ENCODE data around the gene TRABD2A. TPM values are rescaled to one million over a fixed set of nuclear protein-coding genes. Genes with fewer than 3 reads are reported as not detected.
A peak's percentile ranks its signal among the peaks of the same experiment; 100 is the strongest.

Gene TRABD2A
- total RNA-seq, 2 donors from 2014 or later: 35.1 to 39.4 TPM

DNA sequence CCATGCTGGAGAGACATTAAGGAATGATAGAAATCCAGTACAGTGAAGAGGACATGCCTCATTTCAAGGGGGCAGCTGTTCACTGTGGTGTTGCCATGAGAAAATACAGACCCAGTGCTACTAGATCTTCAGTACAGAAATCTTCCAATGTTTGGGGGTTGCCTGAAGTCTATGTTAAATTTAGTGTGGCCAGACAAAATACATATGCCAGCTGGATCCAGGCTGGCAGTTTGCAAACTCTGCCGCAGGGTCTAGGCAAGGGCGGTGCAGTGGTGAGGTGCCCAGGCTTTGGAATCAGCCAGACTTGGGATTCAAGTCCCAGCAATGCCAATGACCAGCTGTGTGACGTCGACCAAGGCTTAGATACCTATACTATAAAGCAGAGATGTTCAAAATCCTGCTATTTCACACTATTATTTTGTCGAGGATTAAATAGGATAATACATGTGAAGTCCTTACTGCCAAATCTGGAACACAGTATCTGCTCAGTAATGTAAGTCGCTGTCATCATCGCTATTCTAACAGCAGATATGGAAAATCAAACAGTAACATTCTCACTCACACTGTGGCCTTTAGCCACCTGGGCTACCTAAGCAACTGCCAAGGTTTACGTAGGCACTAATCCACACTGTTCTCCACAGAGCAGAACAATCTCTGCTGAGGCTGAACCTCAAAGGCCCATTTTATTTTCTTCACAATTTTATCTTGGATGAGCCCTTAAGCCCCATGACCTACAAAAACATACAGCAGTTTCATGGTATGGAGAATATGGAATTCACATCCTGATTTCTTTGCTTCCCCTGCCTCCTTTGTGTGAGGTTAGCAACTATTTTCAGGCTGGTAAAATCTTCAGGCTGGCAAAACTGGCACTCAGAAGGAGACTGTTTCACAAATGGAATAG, 18.7 kb upstream of the TRABD2A start:
- peak overlapping the region; percentile 98 for H3K27ac Mint-ChIP-seq
- peaks cover 0 to 4% of the 10 kb centered on the region in 2 donors for H3K36me3 Mint-ChIP-seq (ENCODE audit: insufficient read depth in 2 of 2)

DNA sequence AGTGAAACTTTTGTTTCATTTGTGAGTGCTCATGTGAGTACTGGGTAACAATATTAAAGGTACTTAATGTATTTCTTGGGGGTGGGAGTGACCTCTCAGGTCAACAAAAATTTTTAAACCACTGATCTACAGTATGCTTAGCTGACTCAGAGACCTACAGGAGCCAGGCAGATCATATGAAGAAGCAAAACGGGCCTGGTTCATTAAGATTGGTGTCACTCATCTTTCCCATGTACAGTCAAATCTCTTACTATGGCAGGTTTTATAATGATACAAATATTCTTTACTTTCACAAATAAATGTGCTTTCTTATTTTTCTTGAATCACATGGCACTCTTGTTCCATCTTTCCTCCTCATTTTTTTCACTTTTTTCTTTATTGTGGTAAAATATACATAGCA, 16.9 kb upstream of the TRABD2A start:
- Mint-ChIP-seq H3K36me3 (ENCODE audit: insufficient read depth in 2 of 2) (peaks cover 0 to 4% of the 10 kb centered on the region in 2 donors), H3K9me3 (peaks cover 3% of the 10 kb centered on the region in 2 donors), H3K27ac (peak overlapping the region; percentile 98), H3K27me3 (ENCODE audit: low read depth) (no peaks in the 10 kb centered on the region), H3K4me1 (ENCODE audit: low read depth) (peaks cover 88% of the 10 kb centered on the region), H3K4me3 (peak overlapping the region; percentile 78 to 93)
- DNase-seq (no peak), ATAC-seq (replicated peaks in 1 of 2) (peak; percentile 43 to 50)

More for the DNA sequence above, 18.7 kb upstream of the TRABD2A start:
- DNase-seq: no peak
- Mint-ChIP-seq H3K4me3 (no peak overlapping the region), H3K27me3 (ENCODE audit: low read depth) (no peaks in the 10 kb centered on the region), H3K4me1 (ENCODE audit: low read depth) (peaks cover 95% of the 10 kb centered on the region), H3K9me3 (peaks cover 3% of the 10 kb centered on the region in 2 donors)
- no peak for ATAC-seq (replicated peaks in 1 of 2)

DNA sequence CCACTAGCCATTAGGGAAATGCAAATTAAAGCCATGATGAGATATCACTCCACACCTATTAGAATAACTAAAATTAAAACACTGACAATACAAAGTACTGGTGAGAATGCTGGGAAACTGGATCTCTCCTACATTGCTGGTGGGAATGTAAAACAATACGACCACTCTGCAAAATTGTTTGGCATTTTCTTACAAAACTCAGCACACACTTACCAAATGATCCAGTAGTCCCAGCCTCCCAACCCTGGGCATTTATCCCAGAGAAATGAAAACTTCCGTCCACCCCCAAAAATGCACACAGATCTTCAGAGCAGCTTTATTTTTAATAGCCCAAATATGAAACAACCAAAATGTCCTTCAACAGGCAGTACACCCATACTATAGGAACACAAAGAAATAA, 15.7 kb upstream of the TRABD2A start:
- no peak for ATAC-seq (replicated peaks in 1 of 2)
- DNase-seq: no peak
- Mint-ChIP-seq H3K36me3 (ENCODE audit: insufficient read depth in 2 of 2) (peaks cover 0 to 2% of the 10 kb centered on the region in 2 donors), H3K27me3 (ENCODE audit: low read depth) (no peaks in the 10 kb centered on the region), H3K4me3 (peak overlapping the region in 1 of 2 donors; percentile 8), H3K4me1 (ENCODE audit: low read depth) (peaks cover 77% of the 10 kb centered on the region), H3K9me3 (peaks cover 1 to 2% of the 10 kb centered on the region in 2 donors), H3K27ac (peak overlapping the region; percentile 5)

DNA sequence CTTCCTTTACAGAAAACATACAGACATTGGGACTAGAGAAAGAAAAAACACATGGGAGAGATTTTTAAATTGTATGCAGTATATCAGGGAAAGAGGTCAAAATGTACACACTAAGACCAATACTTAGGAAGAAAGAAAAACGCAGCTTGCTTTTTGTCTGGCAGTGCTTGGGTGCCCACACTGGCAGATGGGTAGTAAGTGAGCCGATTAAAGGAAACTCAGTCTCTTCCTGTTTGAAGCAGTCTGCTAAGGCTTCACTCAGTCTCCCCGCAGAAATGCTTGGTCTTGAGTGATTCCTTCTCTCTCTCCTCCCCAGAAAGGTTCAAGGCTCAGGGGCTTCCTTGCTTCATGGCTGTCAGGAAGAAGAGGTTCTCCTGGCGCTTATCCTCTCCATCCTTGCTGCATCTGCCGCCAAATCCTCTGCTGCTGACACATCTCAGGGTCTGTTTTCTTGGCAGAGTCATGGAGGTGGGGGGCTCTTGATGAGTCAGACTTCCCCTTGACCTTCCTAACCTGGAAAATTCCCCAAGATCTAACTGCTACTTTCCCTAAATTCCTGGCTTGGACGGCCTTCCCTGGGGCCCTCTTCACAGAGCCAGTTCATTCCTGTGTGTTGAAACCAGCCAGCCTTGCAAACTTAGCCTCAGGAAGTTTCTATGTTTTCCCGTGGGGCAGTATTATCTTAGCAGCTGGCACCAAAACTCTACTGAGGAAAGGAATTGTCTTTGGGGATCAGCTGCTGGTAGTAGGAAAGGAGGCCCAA, 14.1 kb upstream of the TRABD2A start:
- Mint-ChIP-seq H3K36me3 (ENCODE audit: insufficient read depth in 2 of 2) (peaks cover 0 to 2% of the 10 kb centered on the region in 2 donors), H3K27ac (peak overlapping the region; percentile 71), H3K9me3 (peaks cover 1% of the 10 kb centered on the region in 2 donors), H3K4me3 (peak overlapping the region; percentile 38 to 70), H3K4me1 (ENCODE audit: low read depth) (peaks cover 62% of the 10 kb centered on the region), H3K27me3 (ENCODE audit: low read depth) (no peaks in the 10 kb centered on the region)
- DNase-seq (no peak), ATAC-seq (replicated peaks in 1 of 2) (peak in 1 of 2 donors; percentile 28)

DNA sequence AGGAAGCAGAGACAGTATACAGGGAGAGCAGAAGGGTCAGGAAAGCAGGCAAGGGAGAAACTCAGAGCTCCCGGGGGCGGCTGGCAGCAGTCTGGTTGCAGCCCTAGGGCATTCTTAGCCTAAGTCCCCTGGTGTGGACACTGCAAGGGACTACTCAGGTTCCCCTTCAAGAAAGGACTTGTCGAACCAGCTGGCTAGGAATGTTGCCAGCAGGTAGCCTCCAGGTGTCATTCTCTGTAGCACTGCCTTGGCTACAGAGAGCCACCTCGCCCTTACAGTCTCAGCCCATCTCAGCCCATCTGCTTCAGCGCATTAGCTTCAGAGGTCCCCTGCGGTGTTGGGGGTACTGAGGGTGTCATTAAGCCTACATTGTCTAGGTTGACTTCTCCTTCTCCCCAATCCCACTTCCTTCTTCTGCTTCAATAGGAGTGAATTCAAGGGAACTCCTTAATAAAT, 13.3 kb upstream of the TRABD2A start:
- ATAC-seq (replicated peaks in 1 of 2) (peak; percentile 11 to 27), DNase-seq (no peak)
- Mint-ChIP-seq H3K4me3 (peak overlapping the region; percentile 38 to 70), H3K4me1 (ENCODE audit: low read depth) (peaks cover 62% of the 10 kb centered on the region), H3K27me3 (ENCODE audit: low read depth) (no peaks in the 10 kb centered on the region), H3K27ac (peak overlapping the region; percentile 71), H3K9me3 (peaks cover 1% of the 10 kb centered on the region in 2 donors), H3K36me3 (ENCODE audit: insufficient read depth in 2 of 2) (peaks cover 0 to 2% of the 10 kb centered on the region in 2 donors)

DNA sequence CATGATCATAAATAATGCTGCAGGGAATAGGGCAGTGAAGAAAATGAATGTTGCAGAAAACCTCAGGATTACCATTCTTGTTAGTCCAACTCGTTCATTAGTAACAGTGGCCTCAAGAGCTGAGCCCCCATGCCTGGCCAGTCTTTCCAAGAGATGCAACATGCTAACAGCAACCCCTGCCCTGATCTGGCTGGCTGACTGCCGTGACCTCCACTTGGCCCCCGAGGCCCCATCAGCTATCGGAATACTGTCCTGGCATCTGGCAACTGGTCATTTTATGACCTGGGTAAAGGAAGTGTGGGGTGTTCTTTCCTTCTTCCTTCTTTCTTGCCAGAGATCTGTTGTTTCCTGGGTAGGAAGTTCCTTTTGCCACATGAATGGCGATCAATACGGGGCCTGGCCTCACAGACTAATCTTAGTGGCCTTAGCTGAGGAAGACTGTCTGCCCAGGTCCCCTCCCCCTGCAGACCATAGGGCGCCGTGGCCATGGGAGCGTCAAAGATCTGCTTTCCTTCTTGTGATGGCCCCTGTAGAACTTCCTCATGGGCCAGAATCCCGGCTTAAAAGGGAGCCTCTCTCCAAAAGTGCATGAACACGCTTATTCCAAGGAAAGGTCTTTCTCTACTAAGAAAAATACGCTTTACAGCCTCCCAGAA, 10.6 kb upstream of the TRABD2A start:
- Mint-ChIP-seq H3K27me3 (ENCODE audit: low read depth) (no peaks in the 10 kb centered on the region), H3K4me3 (no peak overlapping the region), H3K4me1 (ENCODE audit: low read depth) (peaks cover 60% of the 10 kb centered on the region), H3K27ac (no peak overlapping the region), H3K36me3 (ENCODE audit: insufficient read depth in 2 of 2) (no peaks in the 10 kb centered on the region), H3K9me3 (no peaks in the 10 kb centered on the region)
- ATAC-seq (replicated peaks in 1 of 2) (no peak), DNase-seq (no peak)

DNA sequence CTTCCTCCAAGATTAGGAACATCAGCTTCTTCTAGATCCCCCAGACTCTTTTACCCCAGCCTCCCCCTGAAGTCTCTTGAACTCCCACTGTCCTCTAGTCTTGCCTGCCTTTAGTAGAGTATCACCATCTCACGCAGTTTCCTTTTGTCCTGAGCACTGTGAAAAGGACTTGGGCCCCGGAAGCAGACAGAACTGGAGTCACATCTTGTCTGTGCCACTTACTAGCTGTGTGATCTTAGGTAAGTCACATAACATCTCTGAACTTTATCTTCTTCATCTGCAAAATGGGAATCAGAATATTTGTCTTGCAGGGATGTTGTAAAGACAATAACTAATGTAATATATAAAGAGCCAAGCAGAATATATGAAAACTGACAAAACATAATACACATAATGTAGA, 8.4 kb upstream of the TRABD2A start:
- ATAC-seq (replicated peaks in 1 of 2): peak; percentile 3 to 14
- no peaks in the 10 kb centered on the region for H3K27me3 Mint-ChIP-seq (ENCODE audit: low read depth)
- peak overlapping the region; percentile 77 for H3K27ac Mint-ChIP-seq
- H3K36me3 Mint-ChIP-seq (ENCODE audit: insufficient read depth in 2 of 2): no peaks in the 10 kb centered on the region
- peak overlapping the region; percentile 76 to 79 for H3K4me3 Mint-ChIP-seq
- no peaks in the 10 kb centered on the region for H3K9me3 Mint-ChIP-seq
- peaks cover 51% of the 10 kb centered on the region for H3K4me1 Mint-ChIP-seq (ENCODE audit: low read depth)
- no peak for DNase-seq

DNA sequence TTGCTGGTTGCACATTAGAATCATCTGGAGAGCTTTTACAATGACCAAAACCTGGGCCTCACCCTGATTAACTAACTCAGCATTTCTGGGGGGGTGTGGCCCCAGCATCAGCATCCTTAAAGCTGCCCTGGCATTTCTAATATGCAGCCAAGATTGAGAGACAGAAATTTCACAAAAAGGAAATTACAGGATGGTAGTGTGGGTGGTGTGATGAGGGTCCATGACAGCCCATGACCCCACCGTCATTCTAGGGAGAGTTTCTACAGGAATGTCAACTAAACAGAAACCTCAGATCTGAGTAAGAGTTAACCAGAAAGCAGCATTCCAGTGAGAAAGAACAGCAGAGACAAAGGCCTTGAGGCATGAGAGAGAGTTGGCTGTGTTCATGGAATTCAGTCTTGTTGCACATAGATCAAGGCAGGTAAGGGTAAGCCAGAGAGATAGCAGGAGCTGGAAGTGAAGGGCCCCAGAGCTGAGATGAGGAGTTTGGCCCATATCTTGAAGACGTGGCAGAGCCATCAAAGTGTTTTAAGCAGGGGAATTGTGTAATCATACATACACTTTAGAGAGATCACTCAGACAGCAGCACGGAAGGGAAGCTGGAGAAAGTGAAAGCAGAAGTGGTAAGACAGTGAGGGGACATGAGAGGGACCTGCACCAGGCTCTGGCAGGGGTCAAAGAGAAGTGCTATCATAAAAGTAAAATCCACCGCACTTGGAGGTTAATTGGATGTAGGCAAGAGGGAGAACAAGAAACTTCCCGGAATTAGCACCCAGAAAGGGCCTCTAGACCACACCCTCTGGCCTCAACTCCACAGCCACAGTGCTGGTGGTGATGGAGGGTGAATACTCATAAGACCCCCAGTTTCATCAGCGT, 7.8 kb upstream of the TRABD2A start:
- Mint-ChIP-seq H3K4me3 (peak overlapping the region; percentile 76 to 79), H3K27ac (peak overlapping the region; percentile 77), H3K9me3 (no peaks in the 10 kb centered on the region), H3K27me3 (ENCODE audit: low read depth) (no peaks in the 10 kb centered on the region), H3K36me3 (ENCODE audit: insufficient read depth in 2 of 2) (no peaks in the 10 kb centered on the region), H3K4me1 (ENCODE audit: low read depth) (peaks cover 49% of the 10 kb centered on the region)
- DNase-seq (peak; percentile 60 to 64), ATAC-seq (replicated peaks in 1 of 2) (peak; percentile 90 to 91)

DNA sequence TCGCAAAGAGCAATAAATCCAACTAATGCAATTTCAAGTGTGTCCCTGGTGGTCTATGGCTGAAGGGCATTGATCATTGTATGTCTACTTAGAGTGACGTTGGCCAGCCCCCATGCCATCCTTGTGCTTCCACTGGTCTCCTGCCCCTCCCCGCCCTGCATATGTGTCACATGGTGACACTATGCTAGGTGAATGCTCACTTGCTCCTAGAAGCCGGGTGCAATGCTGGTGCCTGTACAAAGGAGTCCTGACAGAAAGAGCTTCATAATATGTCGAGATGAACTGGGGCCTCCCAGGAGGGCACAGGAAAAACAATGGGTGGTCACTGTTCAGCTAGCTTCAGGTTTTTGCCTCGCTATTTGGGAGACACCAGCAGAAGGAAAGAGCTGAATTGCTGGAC, 5.9 kb upstream of the TRABD2A start:
- peak overlapping the region; percentile 8 to 64 for H3K4me3 Mint-ChIP-seq
- DNase-seq: no peak

DNA sequence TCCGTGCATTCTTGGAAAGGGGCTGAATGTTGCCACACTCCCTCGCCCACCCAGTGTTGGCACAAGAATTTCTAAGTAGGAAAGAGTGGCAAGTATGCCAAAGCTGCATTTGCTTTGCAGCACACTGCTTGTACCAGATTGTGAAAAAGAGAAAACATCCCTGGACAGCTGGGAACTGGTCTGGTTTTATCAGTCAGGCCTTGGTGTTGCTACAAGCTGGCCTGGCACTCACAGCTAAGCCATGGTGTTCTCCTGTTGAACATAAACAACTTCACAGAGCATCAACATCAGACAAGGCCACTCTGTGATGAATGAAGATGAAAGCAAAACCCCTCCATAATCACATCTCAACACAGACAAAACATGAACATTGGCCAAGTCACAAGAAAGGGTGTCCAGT, 4.2 kb upstream of the TRABD2A start:
- Mint-ChIP-seq H3K27me3 (ENCODE audit: low read depth) (no peaks in the 10 kb centered on the region), H3K4me1 (ENCODE audit: low read depth) (peaks cover 69% of the 10 kb centered on the region), H3K4me3 (no peak overlapping the region), H3K9me3 (no peaks in the 10 kb centered on the region), H3K36me3 (ENCODE audit: insufficient read depth in 2 of 2) (peaks cover 1 to 2% of the 10 kb centered on the region in 2 donors), H3K27ac (no peak overlapping the region)
- ATAC-seq (replicated peaks in 1 of 2): no peak
- DNase-seq: no peak

More for the DNA sequence above, 5.9 kb upstream of the TRABD2A start:
- H3K4me1 Mint-ChIP-seq (ENCODE audit: low read depth): peaks cover 67% of the 10 kb centered on the region
- H3K9me3 Mint-ChIP-seq: no peaks in the 10 kb centered on the region
- H3K27ac Mint-ChIP-seq: peak overlapping the region; percentile 13
- H3K27me3 Mint-ChIP-seq (ENCODE audit: low read depth): no peaks in the 10 kb centered on the region
- no peak for ATAC-seq (replicated peaks in 1 of 2)
- no peaks in the 10 kb centered on the region for H3K36me3 Mint-ChIP-seq (ENCODE audit: insufficient read depth in 2 of 2)

DNA sequence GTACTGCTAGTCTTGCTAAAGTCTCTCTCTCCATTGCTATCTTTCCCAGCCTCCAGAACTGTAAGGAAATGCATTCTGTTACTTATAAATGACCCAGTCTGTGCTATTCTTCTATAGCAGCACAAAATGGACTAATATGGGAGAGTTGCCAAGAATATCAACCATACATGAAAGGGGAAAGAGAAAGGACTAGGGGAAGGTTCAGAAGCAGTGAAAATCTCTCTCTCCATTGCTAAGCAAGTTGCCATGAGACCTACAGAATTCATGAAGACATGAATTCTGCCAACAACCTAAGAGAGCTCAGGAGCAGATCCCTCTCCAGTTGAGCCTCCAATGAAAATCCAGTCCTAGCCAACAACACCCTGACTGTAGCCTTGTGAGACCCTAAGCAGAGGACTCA, 3.6 kb upstream of the TRABD2A start:
- Mint-ChIP-seq H3K36me3 (ENCODE audit: insufficient read depth in 2 of 2) (peaks cover 1 to 2% of the 10 kb centered on the region in 2 donors), H3K4me3 (no peak overlapping the region), H3K9me3 (no peaks in the 10 kb centered on the region), H3K27ac (no peak overlapping the region), H3K27me3 (ENCODE audit: low read depth) (no peaks in the 10 kb centered on the region), H3K4me1 (ENCODE audit: low read depth) (peaks cover 66% of the 10 kb centered on the region)
- ATAC-seq (replicated peaks in 1 of 2) (no peak), DNase-seq (no peak)
